ENCODE measurements around the gene KCNJ10.

GRCh38 chr1:159996653-159997052, 73.3 kb downstream of the KCNJ10 start:
- no peak for TF ChIP-seq CTCF (IDR thresholded peaks at IDR 0.05; ENCODE audit: insufficient read depth, low read length)
- TF ChIP-seq SPI1 (IDR thresholded peaks at IDR 0.05; ENCODE audit: borderline replicate concordance, low read depth) = no peak
